ENCODE data around the gene CDCA8.
A peak's percentile ranks its signal among the peaks of the same experiment; 100 is the strongest.

Gene CDCA8

GRCh38 chr1:37692078-37692833 is at the start of gene CDCA8:
Gene CDCA8 (plus strand): TSS chr1:37692516. CDS start chr1:37692691, 175 bp downstream.
- peak; percentile 98 for DNase-seq

DNA sequence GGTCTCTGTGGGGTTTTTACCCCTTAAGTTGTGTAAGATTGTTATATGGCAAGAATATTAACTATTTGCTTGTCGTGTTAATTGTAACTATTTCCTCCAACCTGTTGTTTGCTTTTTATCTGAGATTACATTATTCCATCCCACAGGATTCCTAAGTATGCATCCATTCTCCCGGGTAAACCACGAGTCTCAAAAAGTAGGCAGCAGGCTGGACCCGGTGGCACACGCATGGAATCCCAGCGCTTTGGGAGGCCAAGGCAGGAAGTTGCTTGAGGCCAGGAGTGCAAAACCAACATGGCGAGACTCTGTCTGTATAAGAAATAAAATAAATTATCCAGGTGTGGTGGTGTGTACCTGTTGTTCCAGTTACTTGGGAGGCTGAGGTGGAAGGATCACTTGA is 45.0 kb upstream of the CDCA8 start:
- DNase-seq, result no peak

DNA sequence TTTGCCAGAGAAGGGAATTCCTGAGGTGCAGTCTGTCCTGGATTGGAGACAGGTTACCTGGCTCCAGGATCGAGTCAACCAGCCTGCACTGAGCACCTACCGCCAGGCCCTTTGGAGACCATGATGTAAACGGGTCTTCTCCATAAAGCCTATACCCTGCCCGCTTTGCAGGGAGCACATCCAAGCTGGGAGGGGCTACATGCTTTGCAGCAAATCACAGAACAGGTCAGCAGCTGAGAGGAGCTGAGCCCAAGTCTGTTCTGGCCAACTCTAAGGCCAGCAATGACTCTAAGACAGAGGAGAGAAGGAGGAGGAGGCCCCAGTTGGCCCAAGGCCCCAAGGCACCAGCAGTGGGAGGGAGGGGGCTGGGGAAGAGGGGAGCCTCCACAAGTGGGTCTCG is 42.1 kb upstream of the CDCA8 start:
- DNase-seq, result no peak

DNA sequence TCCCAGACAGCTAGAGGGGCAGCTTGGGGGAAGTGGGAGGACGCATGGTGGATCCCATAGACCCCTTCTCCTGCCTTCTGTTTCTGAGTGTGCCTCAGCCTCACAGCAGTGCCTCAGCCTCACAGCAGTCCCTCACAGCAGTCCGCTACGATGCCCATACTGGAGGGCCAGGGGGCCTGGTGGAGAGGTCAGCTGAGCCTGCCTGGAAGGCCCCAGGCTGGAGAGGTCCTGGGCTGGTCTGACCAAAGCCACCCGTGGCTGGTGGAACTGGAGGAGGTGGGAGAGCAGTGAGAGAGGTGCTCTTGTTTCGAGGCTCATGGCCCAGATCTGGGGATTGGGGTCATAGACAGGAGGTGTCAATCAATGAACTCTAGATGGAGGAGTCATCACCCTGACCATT is 41.6 kb upstream of the CDCA8 start:
- DNase-seq, result no peak

- no peak for DNase-seq
Observed at GRCh38 chr1:37651803-37652202, 40.5 kb upstream of the CDCA8 start.

DNA sequence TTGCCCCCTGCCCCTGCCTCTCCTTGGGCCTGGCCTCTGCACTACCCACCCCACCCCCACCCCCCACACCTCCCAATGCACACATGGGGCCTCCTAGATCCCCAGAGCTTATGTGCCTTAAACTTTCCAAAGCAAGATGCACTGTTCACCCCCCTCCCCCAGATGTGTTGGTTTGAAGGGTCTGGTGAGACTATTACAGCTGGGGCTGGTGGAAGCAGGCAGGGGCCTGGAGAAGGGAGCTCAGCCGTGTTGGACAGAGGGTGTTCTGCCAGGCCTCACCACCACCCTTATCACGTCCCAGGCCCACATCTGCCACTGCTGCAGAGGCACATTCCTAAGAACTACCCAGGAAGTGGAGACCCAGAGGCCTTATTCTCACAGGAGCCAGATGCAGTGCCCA is 39.3 kb upstream of the CDCA8 start:
- DNase-seq, result no peak

DNA sequence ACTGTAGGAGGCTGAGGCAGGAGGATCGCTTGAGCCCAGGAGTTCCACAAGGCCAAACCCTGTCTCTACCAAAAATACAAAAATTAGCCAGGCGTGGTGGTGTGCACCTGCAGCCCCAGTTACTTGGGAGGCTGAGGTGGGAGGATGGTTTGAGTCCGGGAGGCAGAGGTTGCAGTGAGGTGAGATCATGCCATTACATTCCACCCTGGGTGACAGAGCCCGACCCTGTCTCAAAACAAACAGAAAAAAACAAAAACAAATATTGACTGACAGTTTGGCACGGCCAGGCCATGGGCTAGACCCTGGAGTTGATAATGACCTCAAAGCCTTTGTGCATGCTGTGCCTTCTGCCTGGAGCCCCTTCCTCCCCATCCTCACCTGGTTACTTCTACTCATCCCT is 38.4 kb upstream of the CDCA8 start:
- DNase-seq, result no peak

GRCh38 chr1:37655274-37655673 is 37.0 kb upstream of the CDCA8 start:
- DNase-seq, result no peak

- no peak for DNase-seq
Observed at GRCh38 chr1:37656026-37656425, 36.3 kb upstream of the CDCA8 start.

GRCh38 chr1:37656881-37657280 is 35.4 kb upstream of the CDCA8 start:
- no peak for DNase-seq

GRCh38 chr1:37657620-37658412 is 34.5 kb upstream of the CDCA8 start:
- no peak for DNase-seq

DNA sequence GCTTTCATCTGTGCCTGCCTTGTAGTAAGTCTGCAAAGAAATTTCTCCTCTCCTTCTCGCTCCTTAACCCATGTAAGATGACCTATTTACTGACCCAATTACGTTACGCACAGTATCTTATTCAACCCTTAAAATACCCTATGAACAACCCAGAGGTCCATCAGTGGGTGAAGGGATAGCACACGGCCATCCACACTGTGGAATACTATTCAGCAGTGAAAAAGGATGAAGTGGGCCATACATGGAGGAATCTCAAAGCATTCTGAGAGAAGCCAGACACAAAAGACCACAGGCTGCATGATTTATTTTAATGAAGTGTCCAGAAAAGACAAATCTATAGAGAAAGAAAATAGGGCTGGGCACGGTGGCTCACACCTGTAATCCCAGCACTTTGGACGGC is 33.8 kb upstream of the CDCA8 start:
- DNase-seq, result no peak

GRCh38 chr1:37660664-37661063 is 31.7 kb upstream of the CDCA8 start:
- no peak for DNase-seq

GRCh38 chr1:37661401-37661800 is 30.9 kb upstream of the CDCA8 start:
- no peak for DNase-seq

DNA sequence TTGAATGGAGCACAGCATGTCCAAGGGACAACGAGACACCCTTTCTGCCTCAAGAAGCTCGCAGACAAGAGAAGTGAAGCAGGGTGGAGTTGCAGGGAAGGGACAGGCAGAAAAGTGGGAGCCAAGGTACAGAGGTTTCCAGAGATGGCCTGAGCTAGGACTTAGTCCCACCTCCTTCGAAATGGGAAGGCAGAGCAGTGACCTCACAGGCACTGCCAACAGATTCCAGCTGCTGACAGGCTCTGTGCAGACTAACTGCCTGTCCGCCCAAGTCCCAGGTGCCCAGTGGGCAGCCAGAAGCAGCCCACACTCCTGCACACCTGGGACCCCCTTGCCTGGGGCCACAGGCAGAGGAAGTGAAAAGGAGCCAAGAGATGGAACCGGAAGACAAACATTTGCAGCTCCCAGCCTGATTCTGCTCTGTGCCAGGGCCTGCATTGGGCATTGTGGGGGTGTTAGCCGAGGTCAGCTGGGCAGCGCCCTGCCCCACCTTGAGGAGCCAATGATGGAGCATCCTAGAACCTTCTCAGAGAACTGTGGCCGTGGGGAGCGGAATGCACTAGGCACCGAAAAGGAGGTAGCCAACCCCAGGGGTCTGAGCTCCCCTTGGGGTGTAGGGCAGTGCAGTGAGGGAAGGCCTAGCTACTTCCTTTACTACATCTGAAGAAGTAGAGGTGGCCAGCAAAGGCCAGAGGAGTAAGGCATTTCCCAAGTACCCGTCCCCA is 30.1 kb upstream of the CDCA8 start:
- no peak for DNase-seq

- no peak for DNase-seq
Observed at GRCh38 chr1:37663426-37664000, 28.8 kb upstream of the CDCA8 start.

- DNase-seq, result no peak
Observed at GRCh38 chr1:37666241-37666867, 26.0 kb upstream of the CDCA8 start.

DNA sequence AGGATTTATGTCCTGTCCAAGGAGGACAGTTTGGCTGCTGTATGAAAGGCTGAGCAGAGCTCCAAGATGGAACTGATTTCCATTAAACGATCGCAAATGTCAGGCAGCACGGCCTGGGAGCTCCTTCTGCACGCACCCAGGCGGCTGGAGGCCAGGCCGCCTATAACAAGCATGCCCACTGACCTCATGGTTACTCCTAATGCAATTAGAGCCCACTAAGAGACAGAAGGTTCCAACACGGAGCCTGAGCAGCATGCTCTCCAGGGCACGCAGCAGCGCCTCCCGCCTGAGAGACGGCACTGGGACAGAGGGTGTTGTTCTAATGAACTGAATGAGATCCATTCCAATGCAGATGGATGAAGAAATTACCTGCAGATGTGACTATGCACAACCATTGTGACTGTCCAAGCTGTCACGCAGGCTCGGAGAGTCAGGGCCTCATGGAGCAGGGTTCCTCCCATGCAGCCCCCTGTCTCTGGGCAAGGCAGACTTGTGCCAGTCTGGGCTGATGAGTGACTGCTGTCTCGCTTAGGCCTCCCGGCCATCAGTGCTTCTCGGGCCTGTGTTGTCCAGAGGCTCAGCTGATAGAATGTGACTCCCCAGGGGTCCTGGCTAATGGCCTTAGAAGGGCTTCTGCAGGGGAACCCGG is 25.2 kb upstream of the CDCA8 start:
- DNase-seq, result no peak

DNA sequence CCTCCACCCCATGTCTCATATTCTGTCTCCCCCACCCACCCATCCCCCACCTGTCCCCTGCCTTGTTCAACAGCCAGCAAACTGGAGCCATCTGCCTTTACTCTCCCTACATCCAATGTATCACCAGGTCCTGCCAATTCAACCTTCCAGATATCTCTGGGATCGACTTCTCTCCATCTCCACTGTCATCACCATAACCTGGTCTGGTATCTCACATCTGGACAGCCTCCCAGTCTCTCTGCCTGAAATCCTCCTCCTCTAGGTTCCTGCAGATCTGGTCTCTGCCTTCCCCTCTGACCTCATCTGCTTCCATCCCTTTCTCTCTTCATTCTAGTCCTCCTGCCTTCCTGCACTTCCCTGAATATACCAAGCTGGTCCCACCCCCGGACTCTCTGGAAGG is 22.2 kb upstream of the CDCA8 start:
- DNase-seq, result no peak

- no peak for DNase-seq
Observed at GRCh38 chr1:37671261-37671660, 21.1 kb upstream of the CDCA8 start.

DNA sequence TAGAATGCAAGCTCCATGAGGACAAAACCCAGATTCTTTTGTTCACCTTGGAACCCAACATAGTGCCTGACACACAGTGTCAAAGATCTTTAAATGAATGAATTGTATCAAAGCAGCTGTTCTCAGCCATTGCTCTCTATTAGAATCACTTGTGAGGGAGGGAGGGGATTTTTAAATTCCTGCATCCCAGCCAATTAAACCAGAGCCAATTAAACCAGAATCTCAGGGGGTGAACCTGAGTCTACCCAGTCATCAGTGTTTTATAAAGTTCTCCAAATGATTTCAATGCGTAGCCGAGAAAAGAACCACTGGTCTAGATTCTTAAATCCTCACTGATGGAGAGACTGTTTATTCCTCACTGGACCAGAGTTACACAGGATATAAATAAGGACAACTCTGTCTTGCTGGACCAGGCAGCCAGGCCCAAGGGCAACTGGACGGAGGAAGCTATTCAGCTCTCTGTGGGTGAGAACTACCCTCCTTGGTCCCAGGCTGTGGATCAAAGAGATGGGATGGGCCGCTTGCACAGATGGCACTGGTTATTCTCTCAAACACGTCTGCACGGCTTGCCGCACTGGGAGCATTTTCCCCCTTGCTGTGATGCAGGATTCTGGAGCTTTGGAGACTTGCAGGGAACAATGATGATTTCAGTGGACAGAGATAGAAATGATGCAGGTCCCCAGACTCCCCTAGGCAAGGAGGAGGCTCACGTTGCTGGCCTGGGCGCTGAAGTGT is 20.0 kb upstream of the CDCA8 start:
- no peak for DNase-seq

- no peak for DNase-seq
Observed at GRCh38 chr1:37673920-37674319, 18.4 kb upstream of the CDCA8 start.

Measured in midbrain (tissue), 1 donor.